Measurements from ENCODE around the gene LTA. TPM values are rescaled to one million over a fixed set of nuclear protein-coding genes. Genes with fewer than 3 reads are reported as not detected.

Gene LTA
- polyA plus RNA-seq, 3 donors from 2014 or later = 1.4 to 6.6 (median 3.1) TPM

- H3K4me1 Mint-ChIP-seq = peaks cover 85 to 87% of the 10 kb centered on the region in 2 donors
- peak overlapping the region; percentile 21 to 100 (median 62) for H3K4me3 Mint-ChIP-seq
- H3K9me3 Mint-ChIP-seq = no peaks in the 10 kb centered on the region
- peaks cover 10 to 14% (median 10%) of the 10 kb centered on the region in 3 donors for H3K36me3 Mint-ChIP-seq
- peak overlapping the region; percentile 34 to 96 (median 86) for H3K27ac Mint-ChIP-seq
- DNase-seq = no peak
- peaks cover 6 to 13% (median 10%) of the 10 kb centered on the region in 3 donors for H3K27me3 Mint-ChIP-seq (ENCODE audit: low read depth in 3 of 3)
Observed at GRCh38 chr6:31579119-31579505, 7.0 kb downstream of the LTA start.

DNA sequence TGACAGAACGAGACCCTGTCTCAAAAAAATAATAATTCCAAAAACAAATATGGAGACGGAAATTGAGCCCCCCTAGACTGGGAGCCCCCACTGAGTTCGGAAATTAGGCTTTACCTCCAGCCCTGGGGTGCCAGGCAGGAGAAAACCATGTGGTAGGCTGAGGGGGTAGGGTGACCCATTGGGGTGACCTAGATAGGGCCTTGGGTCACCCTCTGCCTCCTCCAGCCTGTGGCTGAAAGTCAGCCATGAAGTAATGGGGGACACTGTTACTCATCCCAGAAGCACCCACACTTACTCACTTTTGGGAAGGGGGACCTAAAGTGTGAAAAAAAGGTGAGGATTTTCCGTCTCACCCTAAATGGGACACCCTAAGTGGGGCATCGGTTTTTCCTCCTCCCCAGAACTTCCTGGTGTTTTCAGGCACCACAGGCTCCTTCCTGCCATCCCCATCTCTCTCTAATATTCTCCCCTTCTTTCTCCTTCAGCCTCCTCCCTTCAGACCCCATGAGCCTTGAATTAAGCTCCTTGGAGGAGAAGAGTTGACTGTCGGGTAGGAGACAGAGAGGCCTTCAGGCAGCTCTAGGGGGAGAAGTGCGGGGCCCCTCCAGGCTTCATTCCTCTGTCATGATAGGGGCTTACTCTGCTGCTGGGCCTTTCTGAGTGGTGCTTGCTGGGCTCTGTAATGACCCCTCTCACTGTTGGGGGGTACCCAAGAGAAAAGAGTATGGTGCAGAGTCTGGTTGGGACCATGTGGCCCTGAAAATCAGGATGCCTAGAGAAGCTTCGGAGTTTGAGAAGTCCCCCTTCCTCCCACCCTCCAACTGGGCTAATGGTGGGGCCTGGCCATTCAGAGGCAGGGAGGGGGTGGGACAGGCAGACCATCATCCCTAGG is 7.7 kb downstream of the LTA start:
- peaks cover 80 to 82% of the 10 kb centered on the region in 2 donors for H3K4me1 Mint-ChIP-seq
- peaks cover 10 to 14% (median 10%) of the 10 kb centered on the region in 3 donors for H3K36me3 Mint-ChIP-seq
- peak overlapping the region; percentile 96 to 100 (median 99) for H3K4me3 Mint-ChIP-seq
- no peak for DNase-seq
- H3K27ac Mint-ChIP-seq = peak overlapping the region; percentile 89 to 99 (median 96)
- no peaks in the 10 kb centered on the region for H3K9me3 Mint-ChIP-seq
- H3K27me3 Mint-ChIP-seq (ENCODE audit: low read depth in 3 of 3) = peaks cover 4 to 10% (median 8%) of the 10 kb centered on the region in 3 donors

- peak overlapping the region; percentile 89 to 99 (median 96) for H3K27ac Mint-ChIP-seq
- peaks cover 10 to 14% (median 11%) of the 10 kb centered on the region in 3 donors for H3K36me3 Mint-ChIP-seq
- no peak for DNase-seq
Observed at GRCh38 chr6:31580438-31580740, 8.3 kb downstream of the LTA start.

DNA sequence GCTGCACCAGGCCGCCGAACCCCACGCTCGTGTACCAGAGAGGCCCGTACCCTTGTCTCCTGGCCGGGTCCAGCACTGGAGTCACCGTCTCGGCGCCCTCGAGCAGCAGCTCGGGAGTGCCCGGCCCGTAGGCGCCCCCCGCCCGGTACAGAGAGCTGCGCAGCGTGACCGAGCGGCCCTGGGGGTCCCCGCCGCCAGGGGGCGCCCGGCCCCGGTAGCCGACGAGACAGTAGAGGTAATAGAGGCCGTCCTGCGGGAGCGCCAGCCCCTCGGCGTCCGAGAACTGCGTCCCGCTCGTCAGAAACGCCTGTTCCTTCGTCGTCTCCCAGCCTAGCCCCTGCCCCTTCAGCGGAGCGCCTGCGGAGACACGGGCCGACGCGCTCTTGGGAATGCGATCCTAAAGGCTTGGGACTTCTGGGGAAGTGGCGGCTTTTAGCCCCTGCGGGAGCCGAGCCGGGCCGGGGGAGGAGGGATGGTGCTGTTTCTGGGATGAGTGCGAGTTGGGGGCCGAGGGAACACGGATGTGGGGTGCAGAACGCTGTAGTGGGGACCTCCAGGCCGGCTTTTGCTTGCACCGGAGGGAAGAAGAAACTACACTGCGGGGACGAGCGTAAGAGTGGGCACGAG is 8.8 kb downstream of the LTA start:
- Mint-ChIP-seq H3K36me3 (peaks cover 10 to 14% (median 14%) of the 10 kb centered on the region in 3 donors), H3K27ac (peak overlapping the region; percentile 89 to 99 (median 96)), H3K4me1 (peaks cover 77 to 82% of the 10 kb centered on the region in 2 donors), H3K4me3 (peak overlapping the region; percentile 96 to 100 (median 99)), H3K9me3 (no peaks in the 10 kb centered on the region), H3K27me3 (ENCODE audit: low read depth in 3 of 3) (peaks cover 2 to 8% (median 6%) of the 10 kb centered on the region in 3 donors)
- peak; percentile 90 to 91 (median 91) for DNase-seq

More at GRCh38 chr6:31580438-31580740, 8.3 kb downstream of the LTA start:
- H3K4me1 Mint-ChIP-seq = peaks cover 77 to 82% of the 10 kb centered on the region in 2 donors
- peaks cover 3 to 10% (median 8%) of the 10 kb centered on the region in 3 donors for H3K27me3 Mint-ChIP-seq (ENCODE audit: low read depth in 3 of 3)
- H3K9me3 Mint-ChIP-seq = no peaks in the 10 kb centered on the region
- H3K4me3 Mint-ChIP-seq = peak overlapping the region; percentile 96 to 100 (median 99)

- peak in 1 of 3 donors; percentile 27 for DNase-seq
- H3K4me3 Mint-ChIP-seq = peak overlapping the region; percentile 96 to 100 (median 99)
- H3K9me3 Mint-ChIP-seq = no peaks in the 10 kb centered on the region
- H3K27ac Mint-ChIP-seq = peak overlapping the region; percentile 89 to 99 (median 96)
- H3K27me3 Mint-ChIP-seq (ENCODE audit: low read depth in 3 of 3) = peaks cover 2 to 8% (median 3%) of the 10 kb centered on the region in 3 donors
- H3K4me1 Mint-ChIP-seq = peaks cover 77 to 82% of the 10 kb centered on the region in 2 donors
- peaks cover 4 to 14% (median 13%) of the 10 kb centered on the region in 3 donors for H3K36me3 Mint-ChIP-seq
Observed at GRCh38 chr6:31581434-31582229, 9.5 kb downstream of the LTA start.

GRCh38 chr6:31582230-31582643 is 10.1 kb downstream of the LTA start, which contains the start of gene LTB:
Gene LTB (minus strand): TSS chr6:31582424. CDS start chr6:31582417, 7 bp downstream.
- Mint-ChIP-seq H3K27me3 (ENCODE audit: low read depth in 3 of 3) (peaks cover 0 to 4% (median 0%) of the 10 kb centered on the region in 3 donors), H3K36me3 (peaks cover 4 to 14% (median 10%) of the 10 kb centered on the region in 3 donors), H3K27ac (peak within 1 kb of the TSS; percentile 89 to 99 (median 96)), H3K4me3 (peak within 1 kb of the TSS; percentile 96 to 100 (median 99)), H3K9me3 (no peaks in the 10 kb centered on the region), H3K4me1 (peaks cover 77 to 82% of the 10 kb centered on the region in 2 donors)
- DNase-seq = no peak

DNA sequence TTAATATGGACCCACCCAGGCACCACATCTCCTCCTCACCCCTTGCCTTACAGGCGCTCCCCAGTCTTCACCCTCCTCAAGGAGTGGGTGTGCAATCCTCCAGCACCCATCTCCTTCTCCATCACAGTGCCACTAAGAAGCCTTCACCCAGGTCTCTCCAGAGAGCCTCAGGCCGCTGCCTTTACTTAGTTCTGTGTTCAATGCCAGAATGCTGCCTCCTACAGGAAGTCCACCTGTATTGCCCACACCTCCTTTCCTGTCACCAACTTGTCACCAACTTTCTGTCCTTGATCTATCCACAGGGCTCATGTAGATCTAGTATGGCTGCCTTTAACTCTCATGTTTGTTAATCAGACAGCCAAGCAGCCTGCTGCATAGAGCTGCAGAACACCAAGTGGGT is 13.4 kb downstream of the LTA start:
- H3K27ac Mint-ChIP-seq = peak overlapping the region; percentile 88 to 94 (median 91)
- H3K36me3 Mint-ChIP-seq = peaks cover 9 to 25% (median 22%) of the 10 kb centered on the region in 3 donors
- H3K4me1 Mint-ChIP-seq = peaks cover 78 to 83% of the 10 kb centered on the region in 2 donors
- H3K9me3 Mint-ChIP-seq = no peaks in the 10 kb centered on the region
- H3K4me3 Mint-ChIP-seq = peak overlapping the region; percentile 61 to 86 (median 73)
- DNase-seq = peak in 1 of 3 donors; percentile 50
- H3K27me3 Mint-ChIP-seq (ENCODE audit: low read depth in 3 of 3) = peaks cover 4 to 5% (median 5%) of the 10 kb centered on the region in 3 donors

- peaks cover 9 to 25% (median 23%) of the 10 kb centered on the region in 3 donors for H3K36me3 Mint-ChIP-seq
- peak within 1 kb of the TSS; percentile 61 to 86 (median 73) for H3K4me3 Mint-ChIP-seq
- peaks cover 3 to 5% (median 5%) of the 10 kb centered on the region in 3 donors for H3K27me3 Mint-ChIP-seq (ENCODE audit: low read depth in 3 of 3)
- DNase-seq = no peak
- H3K9me3 Mint-ChIP-seq = no peaks in the 10 kb centered on the region
- peak within 1 kb of the TSS; percentile 88 to 94 (median 91) for H3K27ac Mint-ChIP-seq
- peaks cover 80 to 84% of the 10 kb centered on the region in 2 donors for H3K4me1 Mint-ChIP-seq
Observed at GRCh38 chr6:31586008-31586407, 13.9 kb downstream of the LTA start, which contains the start of gene LST1. Gene LST1 (plus strand): TSS chr6:31586277. CDS start chr6:31587300, 1,023 bp downstream.

GRCh38 chr6:31586599-31587281 is 14.7 kb downstream of the LTA start:
- peak overlapping the region; percentile 61 to 86 (median 73) for H3K4me3 Mint-ChIP-seq
- H3K4me1 Mint-ChIP-seq = peaks cover 80 to 85% of the 10 kb centered on the region in 2 donors
- H3K9me3 Mint-ChIP-seq = no peaks in the 10 kb centered on the region
- DNase-seq = peak in 1 of 3 donors; percentile 34
- peaks cover 8 to 24% (median 19%) of the 10 kb centered on the region in 3 donors for H3K36me3 Mint-ChIP-seq
- H3K27ac Mint-ChIP-seq = peak overlapping the region; percentile 88 to 94 (median 91)
- H3K27me3 Mint-ChIP-seq (ENCODE audit: low read depth in 3 of 3) = peaks cover 3 to 5% (median 5%) of the 10 kb centered on the region in 3 donors

DNA sequence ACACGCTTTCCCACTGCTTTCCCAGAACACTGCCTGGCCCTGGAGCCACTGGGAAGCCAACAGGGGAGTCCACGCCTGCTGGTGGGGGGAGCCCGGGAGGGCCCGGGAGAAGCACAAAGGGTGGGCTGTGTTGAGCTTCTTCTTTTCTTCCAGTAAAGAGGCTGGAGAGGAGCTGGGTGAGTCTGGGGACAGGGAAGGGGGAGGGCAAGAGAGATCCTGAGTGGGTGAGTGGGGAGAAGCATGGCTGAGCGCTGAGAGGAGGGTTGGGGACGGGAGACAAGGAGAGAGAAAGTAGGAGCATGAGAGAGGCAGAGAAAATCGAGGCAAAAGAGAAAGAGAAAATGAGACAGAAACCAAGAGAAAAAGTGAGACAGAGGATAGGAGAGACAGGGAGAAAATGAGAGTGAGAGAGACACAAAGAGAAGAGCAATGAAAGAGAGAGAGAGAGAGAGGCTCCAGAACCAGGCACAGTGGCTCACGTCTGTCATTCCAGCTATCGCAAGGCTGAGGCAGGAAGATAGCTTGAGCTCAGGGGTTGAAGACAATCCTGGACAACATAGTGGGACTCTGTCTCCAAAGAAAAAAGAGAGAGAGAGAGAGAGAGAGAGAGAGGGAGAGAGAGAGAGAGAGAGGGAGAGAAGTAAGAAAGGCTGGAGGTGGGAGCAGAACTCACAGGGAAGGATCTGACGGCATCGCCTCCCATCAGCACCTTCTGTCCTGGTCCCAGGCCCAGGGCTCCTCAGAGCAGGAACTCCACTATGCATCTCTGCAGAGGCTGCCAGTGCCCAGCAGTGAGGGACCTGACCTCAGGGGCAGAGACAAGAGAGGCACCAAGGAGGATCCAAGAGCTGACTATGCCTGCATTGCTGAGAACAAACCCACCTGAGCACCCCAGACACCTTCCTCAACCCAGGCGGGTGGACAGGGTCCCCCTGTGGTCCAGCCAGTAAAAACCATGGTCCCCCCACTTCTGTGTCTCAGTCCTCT is 16.0 kb downstream of the LTA start:
- H3K4me1 Mint-ChIP-seq = peaks cover 80 to 85% of the 10 kb centered on the region in 2 donors
- DNase-seq = no peak
- peak overlapping the region; percentile 56 to 83 (median 80) for H3K4me3 Mint-ChIP-seq
- H3K27me3 Mint-ChIP-seq (ENCODE audit: low read depth in 3 of 3) = peaks cover 6 to 12% (median 9%) of the 10 kb centered on the region in 3 donors
- H3K9me3 Mint-ChIP-seq = no peaks in the 10 kb centered on the region
- H3K36me3 Mint-ChIP-seq = peaks cover 5 to 18% (median 16%) of the 10 kb centered on the region in 3 donors
- peak overlapping the region; percentile 89 to 91 (median 91) for H3K27ac Mint-ChIP-seq

GRCh38 chr6:31588871-31589650 is 17.0 kb downstream of the LTA start:
- DNase-seq = no peak
- peak overlapping the region; percentile 26 to 57 (median 33) for H3K4me3 Mint-ChIP-seq
- H3K27ac Mint-ChIP-seq = peak overlapping the region in 5 of 6 donors; percentile 63 to 79 (median 67)
- peaks cover 5 to 18% (median 16%) of the 10 kb centered on the region in 3 donors for H3K36me3 Mint-ChIP-seq
- H3K27me3 Mint-ChIP-seq (ENCODE audit: low read depth in 3 of 3) = peaks cover 8 to 14% (median 14%) of the 10 kb centered on the region in 3 donors
- no peaks in the 10 kb centered on the region for H3K9me3 Mint-ChIP-seq
- peaks cover 88 to 91% of the 10 kb centered on the region in 2 donors for H3K4me1 Mint-ChIP-seq

Measured in immature natural killer cell (primary cell).